Measurements from ENCODE around the gene DNM3.

DNM3 gene

DNA sequence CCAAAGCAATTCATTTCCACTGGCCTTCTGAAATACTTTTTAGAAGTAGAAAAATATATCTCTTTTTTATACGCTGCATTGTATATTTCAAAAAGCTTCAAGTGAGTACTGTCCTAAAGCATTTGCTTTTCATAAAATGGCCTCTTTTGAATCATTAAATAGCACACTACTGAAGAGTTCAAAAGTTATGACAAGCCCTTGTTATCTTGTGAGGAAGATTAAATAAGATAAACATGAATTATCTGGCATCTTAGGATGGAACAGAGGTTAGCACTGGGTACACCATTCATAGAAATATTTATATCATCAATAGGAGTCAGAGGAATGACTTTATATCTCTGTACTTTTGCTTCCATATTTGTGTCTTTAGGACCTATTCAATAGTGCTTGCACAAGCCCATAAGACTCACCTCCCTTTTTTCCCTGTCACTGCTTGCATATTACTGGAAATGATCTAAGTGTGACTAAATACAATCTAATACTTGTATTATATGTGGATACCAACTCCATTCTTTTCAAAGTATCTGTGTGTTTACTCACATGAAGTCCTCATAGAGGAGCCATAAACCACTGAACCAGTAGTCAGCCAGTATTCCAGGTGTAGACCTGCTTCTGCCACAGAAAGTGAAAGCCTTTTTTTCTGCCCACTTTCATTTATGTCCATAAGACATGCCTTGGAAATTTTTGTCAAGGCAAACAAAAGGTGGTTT is 305.0 kb downstream of the DNM3 start:
- FAIRE-seq: no peak

DNA sequence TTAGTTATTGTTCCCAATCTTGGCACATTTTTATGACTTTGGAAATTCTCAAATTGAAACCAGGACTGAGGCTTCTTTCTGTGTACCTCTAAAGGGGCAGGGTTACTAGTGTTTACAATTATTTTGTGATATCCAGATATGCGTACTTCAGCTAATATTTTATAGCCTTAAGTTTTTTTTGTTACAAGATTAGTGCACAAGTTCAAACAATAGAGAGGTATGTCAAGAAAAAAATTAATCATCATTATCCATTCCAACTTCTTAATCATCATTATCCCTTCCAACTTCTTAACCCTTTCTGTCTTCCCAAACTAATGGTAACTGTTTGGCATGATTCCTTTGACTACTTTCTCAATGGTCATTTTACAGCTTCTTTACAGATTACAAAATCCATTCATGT is 306.2 kb downstream of the DNM3 start:
- no peak for FAIRE-seq

DNA sequence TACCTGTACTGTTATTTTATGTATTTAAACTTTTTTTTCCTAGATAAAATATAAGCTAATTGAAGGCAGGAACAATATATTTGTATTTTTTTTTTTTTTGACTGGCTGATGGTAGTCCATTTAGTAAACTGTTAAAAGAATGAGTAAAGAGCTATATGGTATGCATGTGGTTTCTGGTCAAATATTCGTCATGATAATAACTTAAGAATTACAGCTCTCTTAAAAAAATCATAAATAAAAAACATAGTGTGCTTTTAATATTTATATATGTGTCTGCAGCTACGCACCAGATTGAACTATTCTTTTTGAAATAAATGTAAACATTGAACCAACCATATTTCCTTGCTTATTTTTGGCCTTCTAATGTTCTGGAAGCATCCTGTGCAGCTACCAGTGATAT is 306.9 kb downstream of the DNM3 start:
- FAIRE-seq: no peak

DNA sequence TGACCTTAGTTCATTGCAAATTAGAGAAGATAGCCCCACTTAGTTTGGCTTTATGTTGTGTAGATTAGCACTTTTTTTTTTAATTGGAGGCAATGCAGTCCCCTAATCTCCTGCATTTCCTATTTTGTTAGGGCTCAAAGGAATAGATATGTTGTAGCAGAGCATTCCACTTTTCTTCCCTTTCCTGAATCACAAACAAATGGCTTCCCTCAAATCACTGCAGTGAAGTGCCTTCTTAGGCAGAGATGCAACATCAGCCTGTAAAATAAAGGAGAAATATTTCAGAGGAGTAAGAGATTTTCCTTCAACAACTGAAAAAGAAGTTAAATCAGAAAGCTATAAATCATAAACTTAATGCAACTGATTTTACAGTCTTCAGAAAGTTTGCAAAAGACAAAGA is 307.4 kb downstream of the DNM3 start:
- FAIRE-seq: no peak

DNA sequence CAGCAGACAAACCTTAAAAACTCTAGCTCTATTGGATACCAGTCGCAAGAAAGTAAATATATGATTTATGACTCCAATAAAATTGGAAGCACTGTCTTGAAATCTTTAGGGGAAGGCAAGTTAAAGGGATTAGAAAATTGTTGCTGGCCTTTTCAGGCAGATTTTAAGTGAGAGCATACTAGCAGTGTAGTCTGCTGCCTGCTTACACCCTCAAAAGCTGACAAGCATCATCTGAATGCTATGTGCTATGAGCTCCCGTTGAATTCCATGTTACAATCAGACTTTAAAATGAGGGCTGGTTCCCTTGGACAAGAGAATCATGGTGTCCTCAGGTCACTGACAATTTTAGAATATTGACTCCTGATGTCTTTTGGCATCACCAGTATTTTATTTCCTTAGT is 308.0 kb downstream of the DNM3 start:
- no peak for FAIRE-seq

DNA sequence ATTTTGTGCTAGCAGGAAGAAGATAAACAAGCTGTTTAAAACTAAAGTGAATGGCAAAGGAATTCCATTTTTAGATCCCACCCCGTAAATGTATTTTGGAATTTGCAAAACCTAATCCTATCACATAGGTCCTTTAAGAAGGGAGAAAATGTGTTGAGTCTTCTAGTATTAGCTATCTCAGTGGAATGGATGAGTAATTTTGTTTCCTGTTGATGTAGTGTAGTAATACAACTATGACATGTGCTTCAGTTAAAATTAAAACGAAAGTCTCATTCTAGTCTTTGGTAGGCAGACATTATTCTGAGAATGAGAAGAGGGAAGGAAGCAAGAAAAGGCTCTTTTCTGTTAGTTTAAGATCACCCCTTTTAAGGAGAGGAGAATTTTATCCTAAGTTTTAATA is 313.3 kb downstream of the DNM3 start:
- FAIRE-seq: no peak

DNA sequence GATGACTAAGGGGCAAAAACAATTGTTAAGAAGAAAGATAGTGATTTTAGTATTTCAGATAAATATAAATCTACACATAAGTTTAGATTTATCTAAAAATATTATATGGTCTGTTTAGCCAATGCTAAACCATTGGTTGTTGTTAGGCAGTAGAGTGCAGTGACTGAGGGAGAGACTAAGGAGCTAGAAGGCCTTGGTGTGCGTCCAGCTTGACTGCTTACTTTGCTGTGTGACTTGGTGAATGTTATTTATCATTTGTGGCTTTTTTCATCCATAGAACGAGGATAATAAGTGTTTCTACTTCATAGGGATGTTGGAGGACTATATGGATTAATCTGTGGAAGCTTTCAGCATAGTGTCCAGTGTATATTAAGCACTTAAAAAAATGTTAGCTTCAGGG is 314.5 kb downstream of the DNM3 start:
- no peak for FAIRE-seq

DNA sequence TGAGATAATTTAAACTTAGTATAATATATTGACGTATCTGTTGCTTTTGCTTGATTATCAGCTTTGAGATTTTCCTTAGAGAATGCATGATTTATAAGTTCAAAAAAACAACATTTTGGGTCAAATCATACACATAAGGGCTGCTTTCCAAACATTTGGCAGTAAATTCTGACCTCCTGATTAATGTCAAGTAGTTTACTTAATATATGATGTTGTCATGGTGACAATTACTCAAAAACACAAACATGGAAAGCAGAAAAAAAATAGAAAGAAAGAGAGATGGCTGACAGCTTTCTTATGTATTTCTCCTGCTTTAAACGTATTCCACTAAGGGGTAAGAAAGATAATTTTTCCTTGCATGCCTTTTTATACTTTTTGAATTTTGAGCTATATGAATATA is 320.9 kb downstream of the DNM3 start:
- FAIRE-seq: no peak

DNA sequence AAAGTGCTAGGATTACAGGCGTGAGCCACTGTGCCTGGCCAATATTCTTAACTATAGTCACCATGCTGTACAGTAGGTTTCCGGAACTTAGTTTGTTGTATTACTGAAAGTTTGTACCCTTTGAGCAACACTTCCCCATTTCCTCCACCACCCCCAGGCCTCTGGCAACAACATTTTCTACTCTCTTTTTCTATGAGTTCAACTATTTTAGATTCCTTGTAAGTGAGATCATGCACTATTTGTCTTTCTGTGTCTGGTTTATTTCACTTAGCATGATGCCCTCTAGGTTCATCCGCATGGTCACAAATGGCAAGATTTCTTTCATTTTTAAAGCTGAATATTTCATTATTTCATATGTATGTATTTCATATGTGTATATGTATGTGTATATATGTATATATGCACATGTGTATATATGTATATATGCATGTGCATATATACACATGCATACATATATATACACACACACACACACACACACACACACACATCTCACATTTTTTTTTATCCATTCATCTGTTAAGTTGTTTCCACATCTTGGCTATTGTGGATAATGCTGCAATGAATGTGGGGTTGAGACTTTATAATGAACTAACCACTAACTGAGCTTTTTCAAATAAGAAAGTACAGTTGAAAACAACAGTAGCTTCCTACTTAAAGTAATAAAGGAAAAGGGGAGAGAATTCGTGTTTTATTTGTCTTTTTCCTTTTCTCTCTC is 322.4 kb downstream of the DNM3 start:
- FAIRE-seq: no peak

DNA sequence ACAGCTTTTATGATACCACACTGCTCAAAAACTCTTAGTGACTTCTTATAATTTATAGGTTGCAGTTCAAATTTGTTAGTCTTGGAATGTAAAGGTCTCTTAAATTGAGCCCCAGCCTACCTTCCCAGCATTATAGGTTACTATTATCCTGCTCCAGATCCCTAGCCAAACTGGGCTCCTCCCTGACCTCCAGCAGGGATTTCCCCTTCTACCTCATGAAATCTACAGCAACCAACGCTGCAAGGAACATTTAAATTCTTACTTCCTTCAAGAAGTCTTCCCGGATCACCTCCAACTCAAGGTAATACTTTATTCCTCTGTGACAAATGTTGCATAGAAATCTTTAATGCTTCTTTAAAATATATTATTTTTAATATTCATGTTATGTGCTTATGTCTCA is 324.1 kb downstream of the DNM3 start:
- no peak for FAIRE-seq

DNA sequence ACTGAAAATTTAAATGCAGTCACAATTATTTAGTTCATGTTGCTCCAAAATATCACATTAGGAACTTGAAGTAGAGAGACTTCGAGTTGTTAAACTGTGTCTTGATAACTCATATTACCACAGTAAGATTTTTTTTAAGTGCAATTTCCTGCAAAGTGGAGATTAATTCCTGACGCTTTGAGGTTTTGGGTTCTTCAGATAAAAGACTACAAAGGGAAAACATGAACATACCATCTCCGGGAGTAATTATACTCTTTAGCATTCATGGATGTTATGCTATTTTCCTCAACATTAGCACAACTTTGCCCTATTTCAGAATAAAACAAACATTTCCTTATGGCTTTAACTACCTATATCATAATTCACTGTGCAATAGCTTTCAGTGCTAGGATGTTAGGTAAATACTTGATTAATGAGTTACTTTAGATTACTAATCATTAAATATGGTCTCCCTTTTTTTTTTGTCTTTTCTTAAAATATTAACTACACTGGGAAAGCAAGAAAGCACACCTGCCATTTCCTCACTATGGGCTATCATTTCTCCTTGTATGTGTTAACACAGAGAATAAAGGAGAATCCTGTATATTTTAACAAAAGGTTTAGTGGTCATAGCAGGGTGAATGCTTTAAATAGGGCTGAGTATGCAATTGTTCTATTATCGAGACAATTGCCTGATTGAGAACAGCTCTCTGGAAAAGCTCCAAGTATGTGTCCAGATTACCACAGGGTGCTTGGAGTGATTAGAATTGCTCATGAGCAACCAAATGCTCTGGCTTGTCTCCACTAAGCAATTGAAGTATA is 326.7 kb downstream of the DNM3 start:
- peak; percentile 9 for FAIRE-seq

DNA sequence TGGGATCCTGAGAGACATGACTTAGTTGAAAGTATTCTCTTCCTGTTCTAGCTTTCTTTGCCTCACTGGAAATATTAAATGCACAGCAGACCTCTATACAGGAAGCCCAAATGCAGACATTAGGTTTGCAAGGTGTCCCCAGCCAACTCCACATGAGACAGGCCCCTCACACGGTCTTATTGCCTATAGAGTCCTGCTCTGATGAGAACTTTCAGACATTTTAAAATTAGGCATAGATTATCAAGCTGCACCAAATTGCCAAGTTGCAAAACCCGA is 327.2 kb downstream of the DNM3 start:
- no peak for FAIRE-seq

DNA sequence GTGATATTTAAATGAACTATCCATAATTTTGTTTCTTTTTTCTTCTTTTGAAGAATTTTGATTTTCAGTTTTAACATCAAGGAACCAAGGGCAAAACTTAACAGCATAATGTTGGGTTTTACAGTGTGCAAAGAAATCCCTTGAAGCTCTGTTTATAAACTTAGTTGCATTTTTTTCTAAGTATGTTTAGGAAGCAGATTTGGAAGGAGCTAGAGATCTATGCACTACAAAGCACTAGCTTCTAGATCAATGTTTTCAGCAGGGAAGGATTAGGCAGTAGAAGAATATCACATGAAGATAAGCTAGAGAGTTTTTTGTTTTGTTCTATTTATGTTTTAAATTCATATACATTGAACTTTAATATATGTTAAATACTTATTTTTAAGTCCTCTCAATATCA is 328.5 kb downstream of the DNM3 start:
- no peak for FAIRE-seq

DNA sequence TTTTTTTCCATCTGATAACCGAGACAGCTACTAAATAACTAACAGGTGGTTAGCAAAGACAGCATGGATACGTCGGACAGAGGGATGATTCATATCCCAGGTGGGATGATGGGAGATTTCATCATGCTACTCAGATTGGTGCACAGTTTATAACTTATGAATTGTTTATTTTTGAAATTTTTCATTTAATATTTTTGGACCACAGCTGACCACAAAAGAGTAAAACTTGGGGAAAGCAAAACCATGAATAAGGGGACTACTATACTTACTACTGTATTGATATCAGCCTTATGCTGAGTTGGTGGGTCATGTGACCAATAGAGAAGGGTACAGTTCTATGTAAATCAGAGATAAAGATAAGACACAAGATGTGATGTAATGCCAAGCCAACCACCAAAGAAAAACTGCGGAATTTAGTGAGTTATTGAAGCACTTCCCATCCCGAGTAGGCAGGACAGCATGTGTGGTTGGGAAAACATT is 331.1 kb downstream of the DNM3 start:
- no peak for FAIRE-seq

DNA sequence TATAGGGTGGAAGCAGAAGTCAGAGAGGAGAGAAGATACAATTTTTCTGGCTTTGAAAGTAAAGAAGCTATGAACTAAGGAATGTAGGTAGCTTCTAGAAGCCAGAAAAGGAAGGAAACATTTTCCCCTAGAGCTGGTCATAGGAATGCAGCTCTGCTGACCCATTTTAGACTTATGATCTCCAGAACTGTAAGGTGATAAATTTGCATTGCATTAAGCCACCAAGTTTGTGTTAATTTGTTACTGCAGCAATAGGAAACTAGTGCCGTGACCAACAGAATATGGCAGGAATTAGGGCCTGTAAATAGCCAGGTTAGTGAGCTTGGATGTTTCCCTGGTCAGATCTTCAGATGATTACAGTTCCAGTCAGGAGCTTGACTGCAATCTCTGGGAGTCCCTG is 334.9 kb downstream of the DNM3 start:
- FAIRE-seq: no peak

DNA sequence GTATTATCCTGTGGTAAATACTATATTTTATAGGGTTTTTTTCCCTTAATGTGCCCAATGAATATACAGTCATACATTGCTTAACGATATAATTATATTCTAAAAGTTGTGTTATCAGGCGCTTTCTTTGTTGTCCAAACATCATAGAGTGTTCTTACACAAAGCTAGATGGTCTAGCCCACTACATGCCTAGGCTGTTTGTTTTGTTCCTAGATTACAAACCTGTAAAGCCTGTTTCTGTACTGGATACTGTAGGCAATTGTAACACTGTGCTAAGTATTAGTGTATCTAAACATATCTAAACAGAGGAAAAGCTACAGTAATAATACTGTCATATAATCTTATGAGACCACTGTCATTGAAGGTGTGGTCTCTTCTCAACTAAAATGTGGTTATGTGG is 336.6 kb downstream of the DNM3 start:
- FAIRE-seq: no peak

DNA sequence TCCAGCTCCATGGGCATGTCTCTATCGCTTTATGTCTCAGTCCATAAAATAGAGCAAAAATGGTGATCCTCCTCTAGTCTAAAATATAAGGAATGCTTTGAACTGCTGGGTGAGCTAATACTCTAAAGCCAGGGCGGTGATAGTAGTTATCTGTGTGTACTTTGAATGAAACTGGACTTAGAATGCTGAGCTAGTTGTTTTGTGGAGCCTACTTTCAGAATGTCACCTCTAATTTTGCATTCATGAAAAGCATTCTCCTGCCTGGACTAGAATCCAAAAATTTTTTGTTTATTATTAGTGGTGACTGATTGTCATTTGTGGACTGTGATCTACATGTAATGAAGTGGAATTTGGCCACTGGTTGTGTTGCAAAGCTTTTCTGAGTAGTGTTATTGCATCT is 337.6 kb downstream of the DNM3 start:
- FAIRE-seq: no peak

DNA sequence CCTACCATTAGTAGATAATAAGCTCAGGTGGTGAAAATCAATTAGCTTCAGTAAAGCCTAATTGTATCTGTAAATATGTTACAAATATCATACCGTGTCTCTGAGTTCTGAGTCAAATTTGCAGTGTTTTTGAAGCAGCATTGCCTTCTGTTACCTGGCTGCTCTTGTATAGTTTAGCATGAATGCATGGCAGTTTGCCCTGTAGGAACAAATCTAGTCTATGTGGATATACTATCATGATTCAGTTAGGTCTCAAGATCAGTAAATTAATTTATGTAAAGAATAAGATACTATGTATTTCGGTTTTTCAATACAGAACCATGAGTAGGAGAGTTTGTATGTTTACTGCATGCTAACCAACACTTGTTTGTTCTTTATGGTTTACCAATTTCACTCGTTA is 338.6 kb downstream of the DNM3 start:
- no peak for FAIRE-seq

DNA sequence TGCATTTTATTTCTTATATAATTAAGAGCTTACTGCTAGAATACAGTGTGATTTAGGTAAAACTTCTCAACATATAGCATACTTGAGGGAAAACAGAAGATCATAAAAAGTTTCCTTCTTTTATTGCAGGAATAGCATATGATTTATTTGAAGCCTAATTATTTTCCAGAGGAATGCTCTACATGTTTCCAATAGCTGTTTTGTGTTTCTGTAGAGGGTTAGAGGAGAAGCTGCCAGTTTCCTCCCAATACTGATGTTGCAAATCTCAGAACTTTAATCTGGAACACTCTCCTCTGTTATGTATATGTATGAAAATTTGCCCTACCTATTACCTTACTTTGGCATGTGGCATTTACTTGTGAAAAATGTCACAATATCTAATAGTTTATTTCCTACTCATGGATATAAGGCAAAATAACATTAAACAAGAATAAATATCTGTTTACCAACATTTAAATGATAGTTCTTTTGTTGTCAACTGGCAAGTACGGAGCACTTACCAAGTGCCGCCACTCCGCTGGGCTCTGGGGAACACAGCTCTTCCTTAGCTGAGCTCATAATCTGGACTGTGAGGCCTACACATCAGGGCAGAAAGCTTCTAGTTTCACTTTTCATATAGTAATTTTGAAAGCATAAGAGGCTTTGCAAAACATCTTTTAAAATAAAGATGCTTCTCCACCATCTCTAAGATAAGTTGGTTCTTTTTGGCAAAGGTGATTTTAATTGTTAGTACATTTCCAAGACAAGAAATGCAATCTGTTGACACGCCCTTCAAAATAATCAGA is 339.4 kb downstream of the DNM3 start:
- FAIRE-seq: no peak

DNA sequence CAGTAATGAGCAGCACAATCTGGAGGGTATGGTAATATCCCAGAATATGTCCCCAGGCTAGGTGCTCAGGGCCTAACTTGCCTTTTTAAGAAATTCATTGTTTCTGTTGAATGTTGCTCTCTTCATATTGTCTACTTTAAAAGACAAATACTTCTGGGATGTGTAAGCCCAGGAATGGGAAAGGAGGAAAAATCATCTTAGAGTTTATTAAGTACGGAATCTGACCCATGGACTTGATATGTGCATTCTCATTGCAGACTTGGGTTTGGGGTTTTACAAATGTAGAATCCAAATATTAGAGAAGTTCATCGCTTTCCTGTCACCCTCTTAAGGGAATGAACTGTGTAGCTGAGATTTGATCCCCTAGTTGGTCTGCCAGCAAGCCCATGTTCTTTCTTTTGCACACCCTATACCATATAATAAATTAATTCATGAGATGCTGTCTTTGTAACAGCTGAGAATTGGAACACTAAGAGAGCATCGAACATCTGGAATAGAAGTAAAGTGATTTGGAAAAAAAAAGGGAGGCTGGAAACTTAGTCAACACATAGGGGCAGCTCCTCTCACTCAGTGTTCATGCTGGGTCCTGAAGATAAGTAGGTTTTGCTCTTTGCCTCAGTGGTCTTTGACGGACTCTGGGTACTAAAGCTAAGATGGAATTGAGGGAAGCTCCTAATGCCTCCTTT is 343.4 kb downstream of the DNM3 start:
- no peak for FAIRE-seq

DNA sequence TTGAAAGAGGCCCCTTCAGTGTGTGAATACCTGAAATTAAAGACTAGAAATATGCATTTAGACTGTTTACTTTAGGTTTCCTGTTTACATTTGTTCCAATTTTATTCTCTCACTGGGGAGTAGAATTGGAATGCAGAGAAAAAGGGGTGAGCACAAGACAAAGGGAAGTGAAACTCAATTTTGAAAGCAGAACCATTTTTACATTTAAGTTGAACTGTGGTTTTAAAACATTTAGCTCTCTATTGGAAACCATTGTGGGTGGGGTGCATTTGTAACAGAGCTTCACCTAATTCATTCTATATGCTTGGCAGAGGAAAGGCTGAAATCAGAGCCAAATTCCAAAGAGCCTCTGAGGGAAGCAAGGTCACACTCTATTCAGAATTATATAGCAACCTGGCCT is 343.9 kb downstream of the DNM3 start:
- no peak for FAIRE-seq

DNA sequence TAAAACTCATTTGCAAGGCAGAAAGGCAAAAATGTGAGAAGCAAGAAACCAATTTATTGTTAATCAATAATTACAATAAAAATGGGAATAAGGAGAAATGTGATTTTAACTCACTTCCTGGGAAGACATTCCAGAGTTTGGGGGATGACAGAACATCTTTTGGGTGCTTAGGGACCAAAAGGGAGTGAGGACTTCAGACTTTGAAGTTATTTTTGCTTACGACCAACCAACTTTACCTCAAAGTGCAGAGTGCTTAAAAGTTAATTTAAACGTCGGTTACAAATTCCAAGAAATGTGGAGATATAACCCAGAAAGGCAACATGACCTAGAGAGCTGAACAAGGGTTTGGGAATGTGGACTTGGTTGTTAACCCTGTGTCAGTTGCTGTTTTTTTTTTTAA is 344.7 kb downstream of the DNM3 start:
- no peak for FAIRE-seq

DNA sequence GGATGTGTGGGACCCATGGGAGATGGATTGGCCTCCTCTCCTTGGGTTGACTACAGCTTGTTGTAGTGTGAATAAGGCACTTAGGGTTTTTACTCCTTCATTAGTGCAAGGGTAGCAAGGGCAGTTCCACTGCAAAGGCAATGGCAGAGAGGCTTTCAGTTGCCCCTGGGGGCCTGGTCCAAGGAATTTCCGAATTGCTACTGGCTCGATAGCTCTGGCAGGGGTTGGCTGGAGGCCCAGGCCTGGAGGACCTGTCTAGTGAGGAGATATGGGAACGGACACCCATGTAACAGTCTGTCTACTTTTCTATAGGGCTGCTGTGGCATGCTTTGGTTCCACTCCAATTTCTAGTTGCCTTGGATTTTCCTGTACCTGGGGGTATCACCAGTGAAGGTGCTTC is 360.3 kb downstream of the DNM3 start:
- FAIRE-seq: no peak

Measured in islet of Langerhans (tissue), 1 donor.